RWPE1 (cell line): ENCODE results near the gene LDLRAD4.

Source experiments
- CTCF ChIA-PET: fragments of 350-600 bp; sonication (Branson Sonifier 250); formaldehyde crosslinking; extraction: SDS; loops from one replicate; lab custom pipeline; 2021; lab: Yijun Ruan, JAX
- POLR2A ChIA-PET: fragments of 400-600 bp; formaldehyde crosslinking; extraction: SDS; loops from one replicate; lab custom pipeline; 2020; ENCODE audit warnings: antibody characterized with exemption; ENCODE audit not compliant: low non-redundant PET; lab: Yijun Ruan, JAX
- DNase-seq: peaks from one replicate; pipeline ENCODE4 v3.0.0; 2012; ENCODE audit warnings: low spot score
- H3K27ac ChIP-seq: fragments of 450-650 bp; 2 replicates; pipeline ENCODE4 v1.5.1; 2017
- CTCF ChIP-seq: fragments of 450-650 bp; conservative IDR thresholded peaks from 2 replicates; pipeline ENCODE4 v1.5.1; 2017; ENCODE audit warnings: low read depth, mild to moderate bottlenecking

LDLRAD4 gene

DNA sequence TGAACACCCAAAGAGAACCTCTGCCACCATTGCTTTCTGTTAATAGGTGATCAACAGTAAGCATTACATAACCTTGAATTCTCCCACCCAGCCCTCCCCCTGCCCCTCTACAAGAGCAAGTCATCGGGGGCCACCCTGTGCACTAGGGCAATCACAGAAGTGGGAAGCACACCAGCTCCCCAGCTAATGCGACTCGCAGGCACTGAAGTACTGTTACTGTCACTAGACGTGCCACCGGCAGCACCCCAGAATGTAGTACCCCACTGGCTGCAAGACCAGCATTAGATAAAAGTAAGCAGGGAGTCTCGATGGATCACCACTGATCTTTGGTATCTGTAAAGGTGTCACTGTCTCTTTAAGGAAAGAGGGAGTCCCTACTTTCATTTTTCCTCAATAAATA lies 340.2 kb downstream of the LDLRAD4 start:
- POLR2A ChIA-PET, result no interaction called here

GRCh38 chr18:13559754-13560153 lies 341.2 kb downstream of the LDLRAD4 start:
- ChIA-PET POLR2A (no interaction called here), CTCF (interaction anchor here (0.6 to 2.2 kb wide), 2 partner anchors 19 to 70 kb away, joined by 4 read pairs; no protein-coding TSS in a partner anchor)
- TF ChIP-seq CTCF, result no peak
- no peak for DNase-seq
- H3K27ac ChIP-seq, result no peak overlapping the region

More for the DNA sequence above, 340.2 kb downstream of the LDLRAD4 start:
- CTCF ChIA-PET, result interaction anchor here (0.7 to 2.2 kb wide), 6 partner anchors 9 to 254 kb away, joined by 3 to 6 read pairs (median 4); no protein-coding TSS in a partner anchor
- TF ChIP-seq CTCF, result no peak
- no peak for DNase-seq
- H3K27ac ChIP-seq, result no peak overlapping the region

- CTCF ChIA-PET, result interaction anchor here (0.5 to 2.2 kb wide), 3 partner anchors 18 to 395 kb away, joined by 3 to 4 read pairs (median 4); no protein-coding TSS in a partner anchor
- TF ChIP-seq CTCF, result no peak
- no peak overlapping the region for H3K27ac ChIP-seq
- POLR2A ChIA-PET, result no interaction called here
- no peak for DNase-seq
These were observed 341.7 kb downstream of the LDLRAD4 start for GRCh38 chr18:13560306-13560705.

DNA sequence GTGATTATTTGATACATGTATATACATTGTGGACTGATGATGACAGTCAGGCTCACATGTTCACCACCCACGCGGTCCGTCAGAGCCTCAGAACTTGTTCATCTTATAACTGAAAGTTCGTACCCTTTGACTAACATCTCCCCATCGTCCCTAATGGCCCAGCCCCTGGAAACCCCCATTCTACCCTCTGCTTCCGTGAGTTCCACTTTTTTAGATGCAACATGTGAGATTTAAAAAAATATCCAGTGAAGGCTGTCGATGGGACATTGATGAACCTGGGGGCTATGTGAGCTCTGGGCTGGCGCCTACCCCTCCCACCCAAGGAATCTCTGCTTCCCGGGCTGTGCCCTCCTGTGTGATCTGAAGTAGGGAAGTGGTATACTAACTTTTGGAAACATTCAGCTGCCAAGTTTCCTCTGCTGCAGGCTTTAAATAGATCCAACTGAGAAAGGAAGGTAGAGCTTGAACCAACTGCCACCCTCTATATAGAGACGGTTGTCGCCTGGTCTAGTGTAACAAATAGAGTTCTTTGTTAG lies 344.0 kb downstream of the LDLRAD4 start:
- ChIA-PET CTCF (interaction anchor here (0.8 kb wide), 1 partner anchor 50 kb away, joined by 4 read pairs; no protein-coding TSS in a partner anchor), POLR2A (no interaction called here)
- no peak for TF ChIP-seq CTCF
- no peak for DNase-seq
- H3K27ac ChIP-seq, result no peak overlapping the region

DNA sequence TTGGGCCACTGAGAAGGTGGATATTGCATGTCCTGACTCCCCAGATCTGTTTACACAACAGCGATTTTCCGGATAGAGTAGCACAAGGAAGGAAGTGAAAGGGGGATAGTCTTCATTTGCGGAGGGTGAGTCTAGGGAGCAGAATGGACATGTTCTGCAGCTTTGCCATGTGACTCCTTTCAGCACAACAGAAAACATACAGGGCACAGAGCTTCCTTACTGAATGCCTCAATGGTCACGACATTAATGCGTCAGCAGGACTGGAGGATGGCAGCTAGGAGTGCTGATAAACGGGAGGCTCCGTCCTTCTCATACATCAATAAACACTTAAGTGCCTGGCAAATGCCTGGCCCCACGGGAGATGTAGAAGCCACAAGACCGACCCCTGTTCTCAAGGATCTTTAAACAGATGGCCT lies 344.8 kb downstream of the LDLRAD4 start:
- no peak for DNase-seq
- no peak overlapping the region for H3K27ac ChIP-seq
- CTCF ChIA-PET, result interaction anchor here (0.8 kb wide), 1 partner anchor 49 kb away, joined by 4 read pairs; no protein-coding TSS in a partner anchor
- TF ChIP-seq CTCF, result no peak
- POLR2A ChIA-PET, result interaction anchor here (0.5 kb wide), 1 partner anchor 391 kb away, joined by 6 read pairs; no protein-coding TSS in a partner anchor

DNA sequence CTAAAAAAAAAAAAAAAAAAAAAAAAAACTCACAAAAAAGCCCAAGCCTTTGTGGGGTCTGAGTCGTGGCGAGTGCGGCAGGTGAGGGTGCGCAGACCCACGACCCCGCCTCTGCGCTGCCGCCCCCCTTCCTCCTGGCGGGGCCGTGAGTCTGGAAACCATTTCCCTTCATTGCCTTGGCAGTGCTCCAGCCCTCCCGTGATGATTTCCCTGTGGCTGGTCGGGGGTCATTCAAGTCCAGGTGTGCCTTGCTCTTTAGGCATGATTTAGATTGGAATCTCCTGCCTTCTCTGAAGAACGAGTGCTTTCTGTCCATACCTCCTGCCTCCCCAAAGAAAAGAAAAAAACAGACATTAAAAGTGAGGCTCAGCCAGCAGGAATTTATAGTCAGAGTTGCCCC lies 346.0 kb downstream of the LDLRAD4 start:
- ChIA-PET POLR2A (no interaction called here), CTCF (no interaction called here)
- TF ChIP-seq CTCF, result no peak
- DNase-seq, result no peak
- H3K27ac ChIP-seq, result no peak overlapping the region
